Smooth muscle cell of the brain vasculature (primary cell): ENCODE data around the gene GSN.

ENCODE experiments used
- DNase-seq: peaks from one replicate; pipeline ENCODE4 v3.0.0-alpha.2; 2012; ENCODE audit warnings: low read depth, low spot score

Gene GSN

DNA sequence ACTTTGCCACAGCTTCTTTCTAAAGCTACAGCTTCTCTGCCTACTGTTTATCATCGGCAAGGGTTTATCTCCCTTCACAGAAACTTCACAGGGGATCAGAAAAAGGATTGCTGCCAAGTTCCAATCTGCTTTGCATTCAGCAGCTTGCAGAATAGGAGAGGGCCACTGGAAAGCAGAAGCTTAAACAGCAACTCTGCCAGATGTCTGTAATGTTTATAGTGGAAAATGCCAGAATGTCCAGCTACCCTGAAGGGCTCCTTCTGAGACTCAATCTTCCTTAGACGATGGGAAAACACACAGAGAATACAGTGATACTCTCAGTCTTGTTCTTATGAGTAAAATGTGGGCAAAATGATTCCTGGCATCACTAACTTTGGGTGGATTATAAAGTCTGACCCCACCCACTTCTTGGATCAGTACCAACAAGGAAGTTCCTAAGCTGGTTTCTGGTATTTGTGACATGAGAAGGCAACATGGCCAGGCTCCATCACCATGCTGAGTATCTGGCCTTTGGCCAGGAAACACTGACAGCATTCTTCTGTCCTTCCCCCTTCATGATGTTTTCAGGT, 83.1 kb downstream of the GSN start:
- peak; percentile 84 for DNase-seq

DNA sequence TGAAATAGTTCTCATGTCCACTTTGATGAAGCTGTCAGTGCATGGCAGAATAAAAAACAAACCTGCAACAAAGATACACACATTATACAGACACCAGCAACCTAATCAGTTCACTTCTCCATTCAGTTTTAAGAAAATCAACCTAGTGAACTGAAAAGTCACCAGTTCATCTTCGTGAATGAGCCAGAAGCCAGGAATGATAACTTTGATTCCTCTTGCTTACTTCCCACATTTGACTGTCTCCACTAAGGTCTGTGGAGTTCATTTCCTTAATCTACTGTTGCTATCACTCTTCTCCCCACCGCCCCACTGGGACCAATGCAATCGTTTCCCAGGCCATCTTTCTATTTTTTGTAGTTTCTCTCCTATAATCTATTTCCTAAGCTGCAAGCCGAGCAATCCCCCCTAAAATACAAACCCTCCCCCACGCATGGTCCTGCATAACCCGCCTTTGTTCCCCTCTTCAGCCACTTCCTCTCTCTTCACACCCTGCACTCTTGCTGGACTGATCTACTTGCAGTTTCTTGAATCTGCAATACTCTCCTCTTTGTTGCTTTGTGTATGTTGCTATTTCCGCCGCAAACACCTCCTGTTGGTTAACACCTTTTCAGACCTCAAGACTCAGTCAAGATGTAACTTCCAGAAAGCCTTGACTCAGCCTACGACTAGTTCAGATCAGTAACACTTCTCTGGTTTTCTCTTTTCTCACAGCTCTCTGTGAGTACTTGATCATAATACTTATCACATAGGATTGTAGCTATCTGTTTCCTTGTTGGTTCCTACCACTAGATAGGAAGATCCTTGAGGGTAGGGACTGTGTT, 85.5 kb downstream of the GSN start:
- DNase-seq, result no peak

DNA sequence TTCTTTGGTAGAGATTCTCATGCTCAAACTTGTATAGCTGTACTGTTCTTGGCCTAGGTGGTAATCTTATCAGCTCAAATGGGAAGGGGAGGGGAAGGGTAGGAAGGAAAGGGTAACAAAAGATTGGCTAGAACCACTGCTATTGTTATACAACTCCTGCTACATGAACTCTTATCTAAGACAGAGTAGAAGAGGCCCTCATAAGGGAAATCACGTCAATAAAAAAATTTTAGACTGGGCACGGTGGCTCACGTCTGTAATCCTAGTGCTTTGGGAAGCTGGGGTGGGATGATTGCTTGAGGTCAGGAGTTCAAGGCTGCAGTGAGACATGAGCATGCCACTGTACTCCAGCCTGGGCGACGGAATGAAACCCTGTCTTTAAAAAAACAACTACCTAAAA, 86.2 kb downstream of the GSN start:
- no peak for DNase-seq

DNA sequence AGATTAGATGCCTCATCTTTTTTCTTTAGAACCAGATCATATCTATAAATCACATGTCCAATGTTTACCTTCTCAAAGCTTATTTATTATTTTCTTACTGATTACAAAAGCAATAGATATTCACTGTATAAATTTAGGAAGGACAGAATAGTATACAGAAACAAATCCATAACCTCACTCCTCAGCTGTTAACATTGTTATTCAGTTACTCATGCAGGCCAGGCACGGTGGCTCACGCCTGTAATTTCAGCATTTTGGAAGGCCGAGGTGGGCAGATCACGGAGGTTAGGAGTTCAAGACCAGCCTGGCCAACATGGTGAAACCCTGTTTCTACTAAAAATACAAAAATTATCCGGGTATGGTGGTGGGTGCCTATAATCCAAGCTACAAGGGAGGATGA, 86.8 kb downstream of the GSN start:
- DNase-seq, result no peak

DNA sequence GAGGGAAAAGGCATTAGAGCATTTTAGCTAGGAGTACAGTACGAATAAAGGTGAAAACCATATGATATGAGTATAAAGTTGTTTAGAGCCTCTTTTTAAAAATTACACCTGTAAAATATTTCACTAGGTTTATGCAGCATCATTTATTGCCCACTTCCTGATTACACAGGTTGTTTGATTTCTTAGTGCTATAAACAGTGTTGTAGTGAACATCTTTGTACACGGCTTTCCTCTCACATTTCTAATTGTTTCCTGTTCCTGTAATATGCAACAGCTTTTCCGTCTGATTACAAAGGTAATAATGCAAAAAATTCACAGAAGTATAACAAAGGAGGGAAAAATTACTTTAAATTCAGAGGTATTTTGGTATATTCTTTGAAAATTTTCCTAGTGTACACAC, 89.0 kb downstream of the GSN start:
- DNase-seq, result no peak

DNA sequence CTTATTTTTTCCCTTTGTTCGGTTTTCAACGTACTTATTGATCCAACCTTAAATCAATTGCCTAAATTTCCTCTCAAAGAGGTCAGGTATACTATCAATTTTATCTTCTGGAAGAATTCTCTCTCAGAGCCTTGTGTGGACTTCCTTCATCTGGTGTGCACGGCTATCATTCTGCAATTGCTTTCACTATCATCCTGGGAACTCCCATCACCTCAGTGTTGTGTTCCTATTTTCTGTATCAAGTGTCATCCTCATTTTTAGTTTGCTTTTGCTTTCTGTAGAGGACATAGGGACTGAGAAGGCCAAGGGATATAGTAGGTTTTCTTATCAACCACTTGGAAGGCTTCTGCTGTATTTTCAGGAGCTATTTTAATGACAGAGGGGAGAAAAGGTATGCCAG, 90.8 kb downstream of the GSN start:
- DNase-seq, result no peak

DNA sequence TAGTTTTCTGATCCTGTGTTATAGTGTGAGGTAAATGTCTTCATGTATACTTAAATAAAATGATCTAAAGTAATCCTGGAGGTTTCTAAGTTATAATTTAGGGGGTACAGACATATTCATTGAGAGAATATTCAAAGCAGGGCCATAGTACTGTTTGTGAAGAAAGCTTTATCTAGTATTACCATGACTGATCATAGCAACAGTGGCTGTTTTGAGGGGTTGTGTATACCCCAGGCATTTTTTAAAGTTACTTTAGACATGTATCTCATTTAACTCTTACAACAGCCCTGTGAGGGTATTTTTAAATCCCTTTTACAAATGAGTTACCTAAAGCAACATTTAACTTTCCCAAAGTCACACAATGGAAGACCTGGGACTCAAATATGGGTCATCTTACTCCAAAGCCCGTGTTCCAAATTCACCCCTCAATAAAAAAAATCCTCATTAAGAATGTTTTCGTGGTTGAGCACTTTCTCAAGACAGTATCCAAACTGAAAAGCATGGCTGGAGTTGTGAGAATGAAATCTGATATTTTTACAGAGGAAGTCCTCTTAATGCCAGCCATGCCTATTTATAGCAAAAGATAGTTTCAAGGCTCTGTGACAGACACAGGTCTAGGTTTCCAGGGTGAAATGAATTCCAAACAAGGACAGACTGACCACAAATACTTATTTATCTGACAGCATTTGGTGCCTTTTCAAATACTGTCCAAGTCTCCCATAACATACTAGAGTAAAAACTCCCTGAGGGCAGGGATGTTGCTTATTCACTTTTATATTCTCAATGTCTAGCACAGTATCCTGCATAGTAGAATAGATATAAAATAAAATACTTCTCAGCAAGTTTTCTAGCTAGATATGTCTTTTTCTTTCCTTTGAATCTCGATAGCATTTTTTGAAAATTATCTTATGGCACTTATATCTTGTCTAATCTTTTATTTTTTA, 91.7 kb downstream of the GSN start:
- DNase-seq, result no peak

DNA sequence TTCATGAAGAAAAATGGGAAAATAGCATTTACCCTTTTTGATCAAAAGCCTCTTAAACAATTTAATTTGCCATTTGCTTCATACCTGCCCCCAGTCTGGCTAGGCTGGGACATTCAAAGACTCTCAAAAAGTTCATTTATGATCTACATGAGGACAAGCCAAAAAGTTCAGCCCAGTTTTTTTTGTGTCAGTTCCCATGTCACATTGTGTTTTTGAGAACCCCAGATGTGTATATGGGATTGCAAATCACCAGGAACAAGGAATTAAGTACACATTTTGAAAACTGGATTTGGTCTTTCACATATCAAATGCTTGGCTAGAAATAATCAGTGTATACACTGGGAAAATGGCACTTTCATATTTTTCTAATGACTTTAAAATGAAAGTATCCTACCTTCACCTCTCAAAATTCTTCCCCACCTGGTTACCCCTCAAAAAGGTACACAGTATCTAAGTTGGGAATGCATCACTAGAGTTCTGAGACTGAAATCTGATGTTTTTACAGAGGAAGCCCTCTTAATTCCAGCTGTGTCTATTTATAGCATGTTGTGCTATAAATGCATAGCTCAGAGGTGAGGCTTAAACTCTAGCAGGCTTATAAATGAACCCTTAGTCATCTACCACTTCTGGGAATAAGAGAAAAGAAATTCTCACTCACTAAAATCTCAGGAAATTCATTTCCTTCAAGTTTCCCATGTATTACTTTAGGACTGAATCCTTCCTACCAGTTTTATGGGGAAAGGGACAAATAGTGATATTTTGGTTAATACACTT, 92.8 kb downstream of the GSN start:
- peak; percentile 29 for DNase-seq

DNA sequence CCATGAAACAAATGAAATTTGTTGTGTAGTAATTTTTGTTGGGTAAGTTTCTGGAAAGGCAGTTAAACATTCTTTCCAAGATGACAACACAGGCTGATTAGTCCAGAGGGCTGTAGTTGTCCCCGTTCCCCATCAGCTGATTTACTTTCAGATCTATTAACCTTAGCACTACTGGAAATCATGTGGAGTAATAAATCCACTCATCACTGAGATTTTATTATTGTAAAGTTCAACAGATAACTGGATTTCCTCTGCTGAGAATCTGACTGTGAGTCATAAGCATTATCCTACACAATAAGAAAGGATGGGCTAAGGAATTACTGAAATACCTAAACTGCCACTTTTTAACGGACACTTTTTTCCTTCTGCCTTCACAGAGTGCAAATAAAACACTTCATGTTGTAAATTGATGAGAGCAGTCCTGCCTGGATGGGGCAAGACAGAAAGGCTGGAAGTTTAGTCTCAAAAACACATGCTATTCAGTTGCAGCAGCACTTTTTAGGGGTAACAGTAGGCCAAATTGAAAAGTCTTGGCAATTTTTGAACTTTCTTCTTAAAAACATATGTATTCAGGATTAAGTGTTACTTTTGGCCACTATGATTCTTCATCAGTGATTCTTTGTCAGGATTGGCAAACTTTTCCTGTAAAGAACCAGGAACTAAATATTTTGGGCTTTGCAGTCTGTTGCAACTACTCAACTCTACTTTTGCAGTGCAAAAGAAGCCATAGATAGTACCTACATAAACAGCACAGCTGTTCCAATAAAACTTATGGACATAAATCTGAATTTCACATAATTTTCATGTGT, 95.1 kb downstream of the GSN start:
- DNase-seq, result no peak

DNA sequence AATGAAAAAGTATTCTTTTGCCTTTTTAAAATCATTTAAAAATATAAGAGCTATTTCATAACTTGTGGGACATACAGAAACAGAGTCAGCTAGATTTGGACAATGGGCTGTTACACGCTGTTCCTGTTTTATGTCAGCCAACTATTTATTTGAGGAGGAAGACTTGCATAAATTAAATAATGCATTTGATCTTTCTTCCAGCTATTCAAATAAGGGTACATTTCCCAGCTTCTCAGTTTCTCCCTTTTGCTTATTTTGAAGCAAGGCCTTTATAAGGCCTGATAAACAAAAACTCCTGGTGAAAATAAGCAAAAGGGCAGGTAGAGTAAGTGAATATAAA, 95.6 kb downstream of the GSN start:
- DNase-seq, result no peak

DNA sequence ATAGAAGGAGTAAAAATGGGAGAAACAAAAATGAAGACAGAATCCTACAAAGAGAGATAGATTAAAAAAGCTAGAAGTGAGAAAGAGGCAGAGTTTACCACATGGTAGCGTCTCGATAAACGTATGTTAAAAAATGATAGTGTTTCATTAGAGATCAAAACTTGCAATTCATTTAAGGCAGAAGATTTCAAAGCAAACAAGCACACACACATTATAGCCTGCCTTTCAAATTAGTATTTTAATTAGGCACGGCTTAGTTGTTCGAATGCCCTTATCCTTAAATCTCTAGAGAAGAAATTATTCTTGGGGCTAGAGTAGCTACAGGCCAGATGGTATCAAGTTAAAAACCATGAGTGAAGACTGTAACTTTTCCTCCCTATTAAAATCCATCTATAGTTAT, 96.1 kb downstream of the GSN start:
- DNase-seq, result no peak

DNA sequence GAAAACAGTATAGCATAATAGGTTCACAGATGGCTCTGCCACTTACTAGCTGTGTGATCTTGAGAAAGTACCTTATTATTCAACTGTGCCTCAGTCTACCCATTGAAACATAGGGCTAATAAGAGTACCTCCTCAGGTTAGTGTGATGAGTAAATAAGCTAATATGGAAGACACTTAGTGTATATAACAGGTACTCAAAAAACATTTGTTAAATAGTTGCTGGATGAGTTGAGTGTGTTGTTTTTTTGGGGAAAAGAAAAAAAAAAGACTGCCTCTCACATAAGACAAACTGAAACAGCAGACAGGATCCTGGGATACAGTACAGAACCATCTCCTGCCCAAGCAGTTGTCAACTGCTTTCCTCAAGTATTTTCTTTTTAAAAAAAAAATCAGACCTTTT, 96.9 kb downstream of the GSN start:
- DNase-seq, result no peak

DNA sequence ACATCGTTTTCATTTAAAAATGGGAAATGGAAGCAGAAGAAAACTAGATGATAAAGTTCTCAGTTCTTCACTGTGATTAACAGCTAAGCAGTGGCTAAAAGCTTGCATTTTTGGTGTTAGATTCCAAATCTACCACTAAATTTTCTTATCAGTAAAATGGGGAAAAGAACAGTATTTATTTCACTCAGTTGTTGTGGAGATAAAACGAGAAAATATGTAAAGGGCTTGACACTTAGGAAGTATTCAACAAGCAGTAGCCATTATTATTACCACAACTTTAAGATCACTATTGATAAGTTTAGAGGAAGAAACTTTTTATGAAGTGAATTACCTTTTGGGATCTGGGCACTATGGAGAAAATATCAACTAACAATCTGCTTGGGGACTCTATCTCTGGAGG, 97.6 kb downstream of the GSN start:
- no peak for DNase-seq

DNA sequence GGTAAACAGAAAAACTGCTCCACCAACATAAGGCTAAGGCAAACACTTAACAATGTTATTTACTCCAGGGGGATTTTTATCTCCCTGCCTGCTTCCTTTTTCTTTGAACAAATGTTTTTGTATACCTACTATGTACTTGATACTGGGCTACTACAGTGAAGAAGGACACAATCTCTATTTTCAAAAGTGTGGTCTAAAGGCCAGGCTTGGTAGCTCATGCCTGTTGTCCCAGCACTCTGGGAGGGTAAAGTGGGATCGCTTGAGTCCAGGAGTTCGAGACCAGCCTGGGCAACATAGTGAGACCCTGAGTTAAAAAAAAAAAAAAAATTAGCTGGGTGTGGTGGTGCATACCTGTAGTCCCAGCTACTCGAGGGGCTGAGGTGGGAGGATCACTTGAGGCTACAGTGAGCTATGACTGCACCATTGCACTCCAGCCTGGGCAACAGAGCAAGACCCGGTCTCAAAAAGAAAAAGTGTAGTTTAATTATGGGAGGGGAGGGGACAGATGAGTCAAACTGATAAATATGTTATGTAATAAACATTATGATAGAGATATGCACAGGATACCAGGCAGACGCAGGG, 98.7 kb downstream of the GSN start:
- DNase-seq, result no peak

DNA sequence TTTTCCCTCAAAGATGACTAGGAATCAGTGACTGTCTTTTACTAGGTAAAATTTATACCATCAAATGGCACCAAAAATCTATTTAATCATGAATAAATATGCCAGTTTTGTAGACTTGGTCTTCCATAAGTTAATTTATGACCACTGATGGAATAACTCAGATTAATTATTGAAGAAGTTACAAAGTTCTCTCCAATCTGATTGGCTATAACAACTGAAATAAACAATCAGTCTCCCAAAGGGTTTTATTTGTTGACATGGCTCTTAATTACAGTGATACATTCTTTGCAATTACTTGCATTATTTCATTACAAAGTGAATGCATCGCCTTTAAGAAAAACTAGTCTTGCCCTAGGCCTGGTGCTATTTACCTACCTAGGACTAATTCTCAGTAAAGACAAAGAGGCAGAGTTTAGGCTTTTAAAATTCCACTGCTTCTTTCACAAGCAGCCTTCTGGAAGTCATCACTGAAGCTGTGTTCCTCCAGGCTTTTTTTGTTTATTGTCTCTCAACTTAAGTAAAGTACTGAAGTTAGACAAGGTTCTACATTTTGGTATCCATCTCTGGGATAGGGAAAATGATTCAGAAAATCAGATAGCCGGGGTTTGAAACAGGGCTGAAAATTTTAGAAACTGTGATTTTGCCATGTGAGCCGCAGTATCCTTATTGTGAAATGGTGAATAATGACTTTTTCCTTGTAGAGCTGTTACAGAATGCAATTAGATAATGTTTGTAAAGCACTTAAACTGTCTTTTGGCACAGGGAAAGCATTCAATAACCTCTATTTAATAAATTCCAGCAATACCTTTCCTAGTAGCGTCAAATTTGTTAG, 99.6 kb downstream of the GSN start:
- DNase-seq, result no peak

DNA sequence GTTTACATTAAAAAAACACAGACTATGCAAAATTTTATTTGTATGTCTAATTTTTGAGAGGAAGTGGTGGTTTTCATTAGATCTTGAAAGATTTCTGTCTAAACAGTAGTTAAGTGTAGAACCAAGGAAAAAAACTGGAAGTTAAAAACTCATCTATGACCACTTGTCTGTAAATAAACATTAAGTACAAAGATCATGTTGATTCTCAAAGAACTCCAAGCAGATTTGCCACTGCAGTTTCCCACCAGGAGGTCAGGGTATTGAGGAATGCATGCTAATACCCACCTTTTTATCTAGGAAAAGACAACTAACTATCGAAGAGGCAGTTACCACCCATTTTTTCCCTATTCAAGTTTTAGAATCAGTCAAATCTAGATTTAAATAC, 100.2 kb downstream of the GSN start:
- DNase-seq, result no peak

DNA sequence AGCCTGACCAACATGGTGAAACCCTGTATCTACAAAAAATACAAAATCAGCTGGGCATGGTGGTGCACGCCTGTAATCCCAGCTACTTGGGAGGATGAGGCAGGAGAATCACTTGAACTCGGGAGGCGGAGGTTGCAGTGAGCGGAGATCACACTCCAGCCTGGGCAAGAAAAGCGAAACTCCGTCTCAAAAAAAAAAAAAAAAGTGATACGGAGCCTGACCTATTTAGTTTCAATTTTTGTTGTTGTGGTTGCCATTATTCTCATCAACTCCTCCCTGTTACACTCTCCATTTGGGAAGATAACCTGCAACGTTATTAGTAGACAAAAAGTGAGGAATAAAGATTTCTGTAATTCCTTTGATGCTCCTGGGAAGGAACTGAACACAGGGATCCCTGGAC, 100.8 kb downstream of the GSN start:
- DNase-seq, result no peak

DNA sequence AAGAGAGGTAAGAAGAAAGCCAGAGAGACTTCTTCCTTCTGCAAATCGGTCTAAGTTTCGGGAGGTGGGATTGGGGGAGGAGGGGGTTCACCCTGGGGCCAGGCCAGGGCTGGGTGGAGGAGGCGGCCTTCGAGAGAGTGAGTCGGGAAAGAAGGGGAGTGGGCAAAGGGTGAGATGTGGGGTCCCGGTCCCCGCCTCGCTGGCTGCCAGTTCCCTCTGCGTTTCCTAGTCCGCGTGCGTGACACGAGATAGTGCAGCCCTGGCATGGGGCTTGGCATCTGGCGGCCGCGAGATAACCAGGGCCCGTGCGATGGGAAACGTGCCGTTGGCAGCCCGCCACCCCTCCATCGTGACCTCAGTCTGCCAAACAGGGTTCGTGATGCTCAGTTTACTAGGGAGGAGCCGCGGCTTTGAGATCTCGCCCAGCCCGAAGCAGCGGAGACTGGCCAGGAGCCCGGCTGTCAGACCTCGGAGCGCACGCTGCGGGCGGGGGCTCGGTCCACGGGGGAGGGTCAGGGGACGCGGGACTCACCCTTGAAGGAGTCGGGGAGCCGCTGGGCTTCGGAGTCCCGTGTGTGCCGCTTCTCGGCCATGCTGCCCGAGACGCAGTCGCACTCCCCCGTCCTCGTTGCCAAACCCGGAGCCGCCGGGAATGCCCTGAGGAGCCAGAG, 101.8 kb downstream of the GSN start, which contains the start of gene STOM:
STOM (minus strand) TSS at position 656 of the 671 bp plus-strand sequence; CDS start at position 593, 63 bp downstream.
- no peak for DNase-seq

DNA sequence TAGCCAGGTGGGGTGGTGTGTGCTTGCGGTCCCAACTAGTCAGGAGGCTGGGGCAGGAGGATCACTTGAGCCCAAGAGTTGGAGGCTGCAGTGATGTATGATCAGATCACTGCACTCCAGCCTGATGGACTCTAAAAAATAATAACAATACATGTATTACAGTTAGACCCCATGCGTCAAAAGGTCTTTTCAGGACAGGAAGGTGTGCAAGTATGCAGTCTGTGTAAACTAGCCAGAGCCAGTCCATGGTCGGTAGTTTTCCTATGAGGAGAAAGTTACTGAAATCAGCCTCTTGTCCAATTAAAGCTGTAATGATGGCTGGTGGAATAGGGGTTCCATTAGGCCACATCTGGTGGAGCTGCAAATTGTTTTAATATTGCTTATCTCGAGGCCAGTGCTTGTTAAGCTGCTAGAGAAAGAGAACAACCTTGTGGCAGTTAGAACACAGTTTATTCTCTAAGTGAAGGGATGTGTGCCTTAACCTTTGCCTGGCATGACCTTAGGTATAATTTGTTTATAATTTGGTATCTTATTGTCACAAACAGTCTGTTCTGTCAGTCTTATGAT, 103.6 kb downstream of the GSN start:
- no peak for DNase-seq
